Mesodermal cell (in vitro differentiated cells): ENCODE measurements around the gene SRRT.
A peak's percentile ranks its signal among the peaks of the same experiment; 100 is the strongest.

Source experiments
- H3K27ac ChIP-seq: 2 replicates; pipeline ENCODE4 v1.7.0; 2013; ENCODE audit warnings: mild to moderate bottlenecking, low read depth, low read length, moderate library complexity; ENCODE audit not compliant: severe bottlenecking
- H3K36me3 ChIP-seq: 2 replicates; pipeline ENCODE4 v1.7.1; 2013; ENCODE audit warnings: mild to moderate bottlenecking, low read length, moderate library complexity; ENCODE audit not compliant: control insufficient read depth, insufficient read depth
- H3K4me1 ChIP-seq: one replicate; pipeline ENCODE4 v1.7.1; 2013; ENCODE audit warnings: mild to moderate bottlenecking, low read length; ENCODE audit not compliant: insufficient read depth, control insufficient read depth, poor library complexity, severe bottlenecking
- H3K4me3 ChIP-seq: 2 replicates; pipeline ENCODE4 v1.7.0; 2013; ENCODE audit warnings: low read length, control low read depth, mild to moderate bottlenecking; ENCODE audit not compliant: insufficient read depth, poor library complexity, severe bottlenecking; ENCODE audit errors: extremely low read depth
- H3K9me3 ChIP-seq: 2 replicates; pipeline ENCODE4 v1.7.1; 2013; ENCODE audit warnings: mild to moderate bottlenecking, low read length, moderate library complexity; ENCODE audit not compliant: control insufficient read depth
- WGBS, 2 experiments: methylation state at CpG; one replicate each; pipeline ENCODE4 v1.1.5; 2013; ENCODE audit warnings: missing lambda C conversion rate in 2 of 2; ENCODE audit not compliant: insufficient coverage in 2 of 2; 5-methylcytosine and 5-hydroxymethylcytosine counted together

SRRT gene

DNA sequence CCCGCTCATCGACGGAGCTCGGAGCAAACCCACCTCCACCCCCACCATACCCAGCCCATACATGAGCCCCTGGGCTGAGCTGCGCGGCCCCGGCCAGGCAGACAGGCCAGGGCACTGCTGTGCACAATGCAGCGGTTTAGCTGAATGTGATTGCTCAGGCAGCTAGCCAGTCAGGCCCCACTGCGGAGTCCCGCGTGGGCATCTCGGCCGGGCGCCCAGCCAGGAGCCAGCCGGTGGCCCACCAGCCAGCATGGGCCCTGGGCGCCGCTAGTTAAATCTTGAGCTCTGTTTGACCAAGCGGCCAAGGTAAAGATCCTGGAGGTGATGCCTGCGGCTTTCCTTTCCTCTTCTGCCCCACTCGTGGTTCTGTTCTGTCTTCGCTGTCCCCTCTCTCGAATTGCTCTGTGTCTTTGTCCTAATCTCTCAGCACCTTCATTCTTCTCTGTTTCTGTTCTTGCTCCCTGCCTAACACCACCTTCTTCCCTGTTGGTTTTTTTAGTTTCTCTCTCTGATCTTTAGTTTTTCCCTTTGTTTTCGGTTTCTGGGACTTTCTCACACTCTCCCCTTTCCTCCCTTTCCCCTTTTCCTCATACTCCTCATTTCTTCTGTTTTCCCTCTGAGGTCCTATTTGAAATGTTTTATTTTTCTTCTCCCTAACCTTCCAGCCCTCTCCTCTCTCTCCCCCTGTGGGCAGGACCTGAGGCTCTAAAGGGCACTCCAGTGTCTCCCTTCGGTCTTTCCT lies 8.1 kb downstream of the SRRT start:
- H3K4me1 ChIP-seq: peaks cover 31% of the 10 kb centered on the region
- H3K36me3 ChIP-seq: peaks cover 100% of the 10 kb centered on the region
- WGBS, 2 experiments: 97% methylated on average over 18 to 20 of the region's 24 CpGs
- no peak overlapping the region for H3K27ac ChIP-seq
- H3K4me3 ChIP-seq: no peak overlapping the region
- H3K9me3 ChIP-seq: no peaks in the 10 kb centered on the region

DNA sequence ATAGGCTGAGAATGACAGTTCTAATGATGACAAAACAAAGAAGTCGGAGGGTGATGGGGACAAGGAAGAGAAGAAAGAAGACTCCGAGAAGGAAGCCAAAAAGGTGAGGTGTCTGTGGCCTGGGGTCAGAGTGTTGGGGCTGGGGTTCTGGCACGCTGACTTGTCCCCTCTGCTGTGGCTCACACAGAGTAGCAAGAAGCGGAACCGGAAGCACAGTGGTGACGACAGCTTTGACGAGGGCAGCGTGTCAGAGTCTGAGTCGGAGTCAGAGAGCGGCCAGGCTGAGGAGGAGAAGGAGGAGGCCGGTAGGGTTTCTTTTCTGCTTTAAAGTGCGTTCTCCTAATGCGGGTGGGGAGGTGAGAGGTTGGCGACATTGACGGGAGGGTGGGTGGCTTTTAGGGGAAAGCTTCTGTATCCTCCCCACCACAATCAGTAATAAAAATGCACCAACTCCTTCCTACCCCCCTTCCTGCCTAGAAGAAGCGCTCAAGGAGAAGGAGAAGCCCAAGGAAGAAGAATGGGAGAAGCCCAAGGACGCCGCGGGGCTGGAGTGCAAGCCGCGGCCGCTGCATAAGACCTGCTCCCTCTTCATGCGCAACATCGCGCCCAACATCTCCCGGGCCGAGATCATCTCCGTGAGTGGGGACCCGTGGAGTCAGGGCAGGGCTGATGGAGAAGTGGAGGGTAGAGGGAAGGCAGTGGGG lies 10.0 kb downstream of the SRRT start:
- H3K36me3 ChIP-seq: peaks cover 90% of the 10 kb centered on the region
- no peaks in the 10 kb centered on the region for H3K9me3 ChIP-seq
- H3K4me1 ChIP-seq: peaks cover 22% of the 10 kb centered on the region
- H3K27ac ChIP-seq: no peak overlapping the region
- 93 to 95% methylated on average over 18 to 24 of the region's 29 CpGs for WGBS, 2 experiments
- no peak overlapping the region for H3K4me3 ChIP-seq

DNA sequence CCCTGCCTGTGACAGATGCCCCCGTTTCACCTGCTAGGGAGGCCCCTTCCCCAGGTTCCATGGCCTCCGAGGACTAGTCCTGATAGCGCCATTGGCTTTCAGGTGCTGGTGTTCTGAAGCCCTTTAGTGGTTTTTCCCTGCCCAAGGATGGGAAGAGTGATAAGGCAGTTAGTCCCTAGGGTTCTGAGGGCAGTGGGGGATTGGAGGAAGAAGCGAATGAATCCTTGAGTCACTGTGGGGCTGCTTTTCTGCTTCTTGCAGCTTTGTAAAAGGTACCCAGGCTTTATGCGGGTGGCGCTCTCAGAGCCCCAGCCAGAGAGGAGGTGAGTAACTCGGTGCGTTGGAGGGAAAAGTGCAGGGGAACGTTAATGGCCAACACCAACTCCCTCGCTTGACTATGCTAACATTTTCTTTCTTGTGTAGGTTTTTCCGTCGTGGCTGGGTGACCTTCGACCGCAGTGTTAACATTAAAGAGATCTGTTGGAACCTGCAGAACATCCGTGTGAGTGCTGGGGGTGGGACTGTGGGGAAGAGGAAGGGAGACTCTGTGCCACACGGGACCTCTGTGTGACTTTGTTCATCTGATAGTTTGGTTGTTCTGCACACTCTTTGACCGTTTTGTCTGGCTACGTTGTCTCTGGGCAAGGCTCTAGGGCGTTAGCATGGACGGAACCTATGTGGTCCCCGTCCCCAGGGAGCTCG lies 10.7 kb downstream of the SRRT start:
- no peaks in the 10 kb centered on the region for H3K9me3 ChIP-seq
- 95 to 97% methylated on average over 15 to 21 of the region's 22 CpGs for WGBS, 2 experiments
- H3K36me3 ChIP-seq: peaks cover 83% of the 10 kb centered on the region
- peaks cover 22% of the 10 kb centered on the region for H3K4me1 ChIP-seq
- no peak overlapping the region for H3K4me3 ChIP-seq
- no peak overlapping the region for H3K27ac ChIP-seq

DNA sequence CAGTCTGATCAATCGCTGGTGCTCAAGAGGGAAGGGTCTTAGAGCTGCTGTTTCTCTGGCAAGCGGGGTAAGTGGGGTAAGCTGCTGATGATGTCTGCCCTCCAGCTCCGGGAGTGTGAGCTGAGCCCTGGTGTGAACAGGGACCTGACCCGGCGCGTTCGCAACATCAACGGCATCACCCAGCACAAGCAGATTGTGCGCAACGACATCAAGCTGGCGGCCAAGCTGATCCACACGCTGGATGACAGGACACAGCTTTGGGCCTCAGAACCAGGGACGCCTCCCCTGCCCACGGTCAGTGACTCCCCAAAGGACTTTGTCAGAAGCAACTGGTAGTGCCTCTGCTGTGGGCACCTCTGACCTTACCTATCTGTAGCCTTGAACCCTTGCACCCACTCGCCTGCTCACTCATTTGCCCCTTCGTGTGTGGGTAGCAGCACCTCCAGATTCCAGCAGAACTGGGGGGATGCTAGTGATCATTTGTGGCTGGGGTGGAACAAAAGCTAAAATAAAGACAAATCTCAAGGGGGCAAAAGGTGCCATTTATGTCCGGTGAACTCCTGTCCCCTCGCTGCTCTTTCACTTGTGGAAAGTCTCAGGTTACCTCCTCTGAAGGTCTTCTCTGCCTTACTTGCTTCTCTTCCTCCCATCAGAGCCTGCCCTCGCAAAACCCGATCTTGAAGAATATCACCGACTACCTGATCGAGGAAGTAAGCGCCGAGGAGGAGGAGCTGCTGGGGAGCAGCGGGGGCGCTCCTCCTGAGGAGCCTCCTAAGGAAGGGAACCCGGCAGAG lies 11.4 kb downstream of the SRRT start:
- 96% methylated on average over 26 of the region's 27 CpGs for WGBS, 2 experiments
- Histone ChIP-seq H3K4me1 (peaks cover 21% of the 10 kb centered on the region), H3K27ac (peak overlapping the region; percentile 2), H3K36me3 (peaks cover 76% of the 10 kb centered on the region), H3K9me3 (no peaks in the 10 kb centered on the region), H3K4me3 (no peak overlapping the region)

DNA sequence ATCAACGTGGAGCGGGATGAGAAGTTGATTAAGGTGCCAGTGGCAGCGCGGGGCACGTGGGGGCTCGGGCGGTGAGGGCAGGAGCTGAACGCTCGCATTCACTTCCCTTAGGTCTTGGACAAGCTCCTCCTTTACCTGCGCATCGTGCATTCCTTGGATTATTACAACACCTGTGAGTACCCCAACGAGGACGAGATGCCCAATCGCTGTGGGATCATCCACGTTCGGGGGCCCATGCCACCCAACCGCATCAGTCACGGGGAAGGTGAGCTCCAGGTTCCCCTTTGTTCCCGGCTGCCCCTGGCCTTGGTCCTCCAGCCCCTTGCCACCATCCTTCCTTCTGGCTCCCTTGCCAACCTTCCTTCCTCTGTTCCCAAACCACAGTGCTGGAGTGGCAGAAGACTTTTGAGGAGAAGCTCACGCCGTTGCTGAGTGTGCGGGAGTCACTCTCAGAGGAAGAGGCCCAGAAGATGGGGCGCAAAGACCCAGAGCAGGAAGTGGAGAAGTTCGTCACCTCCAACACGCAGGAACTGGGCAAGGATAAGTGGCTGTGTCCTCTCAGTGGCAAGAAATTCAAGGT lies 12.1 kb downstream of the SRRT start:
- 94 to 95% methylated on average over 25 of the region's 25 CpGs for WGBS, 2 experiments
- Histone ChIP-seq H3K9me3 (no peaks in the 10 kb centered on the region), H3K4me1 (peaks cover 20% of the 10 kb centered on the region), H3K27ac (peak overlapping the region; percentile 2), H3K4me3 (no peak overlapping the region), H3K36me3 (peaks cover 69% of the 10 kb centered on the region)

DNA sequence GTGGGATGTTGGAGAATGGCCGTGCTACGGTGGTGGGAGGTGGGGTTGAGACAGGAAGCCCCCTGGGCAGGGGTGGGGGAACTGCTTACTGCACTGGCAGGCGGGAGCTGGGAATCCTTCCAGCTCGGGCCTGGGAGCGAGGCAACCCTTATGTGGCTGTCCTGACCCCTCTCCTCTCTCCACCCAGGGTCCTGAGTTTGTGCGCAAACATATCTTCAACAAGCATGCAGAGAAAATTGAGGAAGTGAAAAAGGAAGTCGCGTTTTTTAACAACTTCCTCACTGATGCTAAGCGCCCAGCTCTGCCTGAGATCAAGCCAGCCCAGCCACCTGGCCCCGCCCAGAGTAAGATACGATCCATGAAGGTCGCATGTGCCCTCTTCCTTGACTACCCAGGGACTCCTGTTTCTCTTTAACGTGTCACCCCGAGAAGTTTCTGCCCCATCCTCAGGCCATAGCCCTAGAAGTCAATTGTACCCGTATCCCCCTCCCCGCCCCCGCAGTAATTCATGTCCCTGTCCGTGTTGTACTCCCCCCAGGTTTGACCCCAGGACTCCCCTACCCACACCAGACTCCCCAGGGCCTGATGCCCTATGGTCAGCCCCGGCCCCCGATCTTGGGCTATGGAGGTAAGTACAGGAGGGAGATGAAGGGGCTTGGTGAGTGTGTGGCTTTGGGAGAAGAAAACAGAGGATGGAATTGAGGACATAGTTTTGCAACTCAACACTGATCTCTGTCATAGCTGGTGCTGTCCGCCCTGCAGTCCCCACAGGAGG lies 12.8 kb downstream of the SRRT start:
- Histone ChIP-seq H3K9me3 (no peaks in the 10 kb centered on the region), H3K4me1 (peaks cover 22% of the 10 kb centered on the region), H3K4me3 (no peak overlapping the region), H3K27ac (no peak overlapping the region), H3K36me3 (peaks cover 62% of the 10 kb centered on the region)
- WGBS, 2 experiments: 88 to 89% methylated on average over 12 to 16 of the region's 21 CpGs

DNA sequence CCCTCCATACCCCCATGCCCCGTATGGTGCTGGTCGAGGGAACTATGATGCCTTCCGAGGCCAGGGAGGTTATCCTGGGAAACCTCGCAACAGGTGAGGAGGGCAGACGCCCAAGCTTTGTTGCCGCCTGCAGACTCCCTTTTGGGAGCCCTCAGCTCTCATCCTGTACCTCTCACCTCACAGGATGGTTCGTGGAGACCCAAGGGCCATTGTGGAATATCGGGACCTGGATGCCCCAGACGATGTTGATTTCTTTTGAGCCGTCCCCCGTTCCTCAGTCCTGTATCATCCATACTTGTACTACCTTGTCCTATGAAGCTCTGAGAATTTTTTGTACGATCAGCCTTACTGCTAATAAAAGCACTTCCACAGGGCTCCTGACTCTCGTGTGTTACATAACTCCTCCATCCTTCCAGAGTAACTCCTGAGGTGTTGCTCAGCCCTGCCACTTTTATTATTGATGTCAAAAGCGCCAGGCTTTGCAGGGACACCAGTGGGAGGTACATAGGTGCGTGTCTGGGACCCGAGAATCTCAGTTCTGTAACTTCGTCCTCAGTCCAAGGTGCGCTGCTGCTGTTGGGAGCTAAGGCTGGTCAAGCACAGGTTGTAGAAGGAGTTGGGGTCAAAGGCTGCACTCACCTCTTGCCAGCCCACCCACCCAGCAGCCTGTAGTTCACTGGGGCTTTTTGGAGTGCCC lies 13.5 kb downstream of the SRRT start:
- Histone ChIP-seq H3K27ac (peak overlapping the region; percentile 82), H3K4me3 (peak overlapping the region; percentile 52), H3K36me3 (peaks cover 58% of the 10 kb centered on the region), H3K9me3 (no peaks in the 10 kb centered on the region), H3K4me1 (peaks cover 22% of the 10 kb centered on the region)
- 84 to 88% methylated on average over 16 to 18 of the region's 18 CpGs for WGBS, 2 experiments

DNA sequence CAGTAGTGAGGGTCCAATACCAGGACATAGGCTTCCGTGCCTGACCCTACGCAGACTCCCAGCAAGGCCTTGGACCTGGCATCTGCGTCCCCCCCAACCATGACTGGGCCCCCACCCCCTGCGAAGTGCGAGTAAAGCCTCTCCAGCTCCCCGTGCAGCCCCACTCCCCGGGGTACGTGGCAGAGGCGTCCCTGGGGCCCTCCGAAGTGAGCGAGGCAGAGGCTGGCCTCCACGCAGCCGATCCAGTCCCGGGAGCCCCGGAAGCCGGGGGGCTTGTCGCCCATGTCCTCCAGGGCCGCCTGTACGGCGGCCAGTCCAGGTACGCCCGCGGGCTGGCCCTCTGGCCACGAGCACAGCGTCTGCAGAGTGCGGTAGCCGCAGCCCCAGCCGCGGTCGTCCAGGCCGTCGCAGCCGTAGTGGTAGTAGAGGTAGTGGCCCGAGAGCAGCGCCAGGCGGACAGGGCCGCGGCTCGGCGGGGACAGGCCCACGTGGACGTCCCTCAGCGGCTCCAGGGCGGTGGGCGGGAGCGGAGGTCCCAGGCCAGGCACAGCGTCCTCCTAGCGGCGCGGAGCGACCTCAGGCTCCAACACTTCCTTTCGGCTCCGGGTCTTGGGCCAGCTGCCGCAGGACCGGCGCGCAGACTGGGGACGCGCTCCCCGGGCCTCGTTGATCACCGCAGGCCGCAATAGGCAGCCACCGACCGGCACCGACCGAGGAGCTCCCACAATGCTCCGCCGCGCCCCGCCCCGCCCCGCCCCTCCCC lies 14.3 kb downstream of the SRRT start, which contains the start of gene UFSP1:
Gene UFSP1 (minus strand): TSS at position 728 of the 763 bp plus-strand sequence. CDS start 444 bp downstream, at position 284.
- H3K9me3 ChIP-seq: no peaks in the 10 kb centered on the region
- peaks cover 51% of the 10 kb centered on the region for H3K36me3 ChIP-seq
- H3K4me3 ChIP-seq: peak within 1 kb of the TSS; percentile 52
- peak within 1 kb of the TSS; percentile 86 for H3K27ac ChIP-seq
- 3 to 4% methylated on average over 39 to 49 of the region's 73 CpGs for WGBS, 2 experiments
- peaks cover 15% of the 10 kb centered on the region for H3K4me1 ChIP-seq
